Esophagus squamous epithelium (tissue), 4 donors: ENCODE data around the gene SMC6.

ENCODE experiments used
- POLR2A ChIP-seq, 4 donors: fragments of 450-650 bp; IDR thresholded peaks; one replicate each; pipeline ENCODE4 v1.6.1; 2017; ENCODE audit warnings: antibody characterized with exemption in 4 of 4, mild to moderate bottlenecking in 4 of 4, moderate library complexity in 3 of 4
- TF ChIP-seq, protein P1 (sequence below), 6 experiments: fragments of 450-650 bp in 4 of 6; fragments of 200-600 bp in 2 of 6; sonication (generic) in 2 of 6; IDR thresholded peaks; one replicate each; pipeline ENCODE4 v1.5.1; 2016 to 2019; ENCODE audit warnings: antibody characterized with exemption in 6 of 6, mild to moderate bottlenecking in 4 of 6, moderate library complexity in 4 of 6

GRCh38 chr2:17759805-17760204 lies 6.2 kb upstream of the SMC6 start:
- TF ChIP-seq, protein P1, sequence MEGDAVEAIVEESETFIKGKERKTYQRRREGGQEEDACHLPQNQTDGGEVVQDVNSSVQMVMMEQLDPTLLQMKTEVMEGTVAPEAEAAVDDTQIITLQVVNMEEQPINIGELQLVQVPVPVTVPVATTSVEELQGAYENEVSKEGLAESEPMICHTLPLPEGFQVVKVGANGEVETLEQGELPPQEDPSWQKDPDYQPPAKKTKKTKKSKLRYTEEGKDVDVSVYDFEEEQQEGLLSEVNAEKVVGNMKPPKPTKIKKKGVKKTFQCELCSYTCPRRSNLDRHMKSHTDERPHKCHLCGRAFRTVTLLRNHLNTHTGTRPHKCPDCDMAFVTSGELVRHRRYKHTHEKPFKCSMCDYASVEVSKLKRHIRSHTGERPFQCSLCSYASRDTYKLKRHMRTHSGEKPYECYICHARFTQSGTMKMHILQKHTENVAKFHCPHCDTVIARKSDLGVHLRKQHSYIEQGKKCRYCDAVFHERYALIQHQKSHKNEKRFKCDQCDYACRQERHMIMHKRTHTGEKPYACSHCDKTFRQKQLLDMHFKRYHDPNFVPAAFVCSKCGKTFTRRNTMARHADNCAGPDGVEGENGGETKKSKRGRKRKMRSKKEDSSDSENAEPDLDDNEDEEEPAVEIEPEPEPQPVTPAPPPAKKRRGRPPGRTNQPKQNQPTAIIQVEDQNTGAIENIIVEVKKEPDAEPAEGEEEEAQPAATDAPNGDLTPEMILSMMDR (IDR thresholded peaks at IDR 0.05): no peak
- no peak for TF ChIP-seq POLR2A (IDR thresholded peaks at IDR 0.05)
